Kidney capillary endothelial cell (primary cell): ENCODE data around the gene SF3B6.
"Not testable (repeated sequence)": the region's sequence is repeated elsewhere in the genome, so short reads cannot be mapped to it uniquely, and the experiment has no call there.

Source experiments
- DNase-seq: peaks from one replicate; pipeline ENCODE4 v3.0.0-alpha.2; 2018; ENCODE audit warnings: low spot score

SF3B6 gene

GRCh38 chr2:24093270-24093669, 17.1 kb upstream of the SF3B6 start:
- not testable (repeated sequence) for DNase-seq

GRCh38 chr2:24088821-24089359, 12.8 kb upstream of the SF3B6 start:
- DNase-seq = no peak

GRCh38 chr2:24087032-24087431, 10.9 kb upstream of the SF3B6 start:
- no peak for DNase-seq

- DNase-seq = no peak
Measured at GRCh38 chr2:24086241-24086640, 10.1 kb upstream of the SF3B6 start.

- no peak for DNase-seq
Measured at GRCh38 chr2:24085200-24085489, 9.0 kb upstream of the SF3B6 start.

- DNase-seq = peak; percentile 91
Measured at GRCh38 chr2:24084386-24085199, 8.5 kb upstream of the SF3B6 start, which contains the start of gene TP53I3. TSS of gene TP53I3 (minus strand) at chr2:24084834. CDS start at chr2:24084326, 508 bp downstream.

- DNase-seq = peak; percentile 63
Measured at GRCh38 chr2:24083567-24084385, 7.7 kb upstream of the SF3B6 start.

- DNase-seq = no peak
Measured at GRCh38 chr2:24082787-24083566, 6.9 kb upstream of the SF3B6 start.

GRCh38 chr2:24080701-24081100, 4.6 kb upstream of the SF3B6 start:
- no peak for DNase-seq

- no peak for DNase-seq
Measured at GRCh38 chr2:24077879-24078278, 1.8 kb upstream of the SF3B6 start.

GRCh38 chr2:24077535-24077877, 1.4 kb upstream of the SF3B6 start:
- no peak for DNase-seq

GRCh38 chr2:24076849-24077534, 866 bp upstream of the SF3B6 start:
- no peak for DNase-seq

- no peak for DNase-seq
Measured at GRCh38 chr2:24075259-24075658, 867 bp downstream of the SF3B6 start.

GRCh38 chr2:24073816-24074215, 2.3 kb downstream of the SF3B6 start:
- no peak for DNase-seq

GRCh38 chr2:24072259-24072658, 3.9 kb downstream of the SF3B6 start:
- DNase-seq = no peak

GRCh38 chr2:24065341-24065740, 10.8 kb downstream of the SF3B6 start:
- DNase-seq = no peak

- peak; percentile 76 for DNase-seq
Measured at GRCh38 chr2:24058564-24059271, 17.4 kb downstream of the SF3B6 start.

GRCh38 chr2:24055750-24056149, 20.4 kb downstream of the SF3B6 start:
- no peak for DNase-seq

- DNase-seq = no peak
Measured at GRCh38 chr2:24054366-24055010, 21.6 kb downstream of the SF3B6 start.

- DNase-seq = no peak
Measured at GRCh38 chr2:24052951-24053350, 23.2 kb downstream of the SF3B6 start.

GRCh38 chr2:24051833-24052232, 24.3 kb downstream of the SF3B6 start:
- no peak for DNase-seq
